OCI-LY1 (cell line): Measurements from ENCODE around the gene NTHL1.

ENCODE experiments used
- CTCF ChIP-seq: fragments of 200-600 bp; sonication (generic), shearing (Covaris generic); IDR thresholded peaks from 2 replicates; pipeline ENCODE4 v1.5.1; 2017; ENCODE audit warnings: mild to moderate bottlenecking, antibody characterized with exemption, low read length, moderate library complexity, mixed read lengths
- EZH2 ChIP-seq: fragments of 200-600 bp; sonication (generic), shearing (Covaris generic); IDR thresholded peaks from 2 replicates; pipeline ENCODE4 v1.8.0; 2017; ENCODE audit warnings: borderline replicate concordance, mixed run types, mild to moderate bottlenecking, antibody characterized with exemption, low read length, moderate library complexity, mixed read lengths

GRCh38 chr16:2027024-2028010, 20.3 kb downstream of the NTHL1 start:
- TF ChIP-seq EZH2 = no peak
- TF ChIP-seq CTCF = no peak; the same call in 1 of the 2 replicates
